NCI-H2227 (cell line): ENCODE results near the gene TRIM16.
"Not testable (repeated sequence)": the region's sequence is repeated elsewhere in the genome, so short reads cannot be mapped to it uniquely, and the experiment has no call there.

Experiments used
- DNase-seq: peaks from one replicate; lab custom pipeline; 2025; ENCODE audit not compliant: unreplicated experiment; lab: John Stamatoyannopoulos, UW

TRIM16 gene

DNA sequence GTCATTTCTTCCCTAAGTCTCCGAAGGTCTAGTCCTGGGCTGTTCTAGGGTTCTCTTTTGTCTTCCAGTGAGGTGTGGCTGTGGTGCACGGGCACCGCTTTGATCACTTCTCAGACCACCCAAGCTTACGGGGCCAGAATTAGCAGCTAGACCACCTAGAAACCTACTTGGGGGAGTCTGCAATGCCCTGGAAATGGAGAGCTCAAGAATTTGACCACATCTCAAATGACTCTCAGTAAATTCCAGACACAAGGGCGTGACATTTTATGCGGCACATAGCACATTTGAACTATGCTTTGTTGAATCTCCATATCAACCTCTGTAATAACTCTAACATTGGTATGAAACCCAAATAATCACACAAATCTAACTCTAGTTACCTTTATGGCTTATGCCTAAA is 24.9 kb downstream of the TRIM16 start:
- no peak for DNase-seq

- DNase-seq: no peak
These were observed 25.8 kb downstream of the TRIM16 start for GRCh38 chr17:15658296-15658695.

DNA sequence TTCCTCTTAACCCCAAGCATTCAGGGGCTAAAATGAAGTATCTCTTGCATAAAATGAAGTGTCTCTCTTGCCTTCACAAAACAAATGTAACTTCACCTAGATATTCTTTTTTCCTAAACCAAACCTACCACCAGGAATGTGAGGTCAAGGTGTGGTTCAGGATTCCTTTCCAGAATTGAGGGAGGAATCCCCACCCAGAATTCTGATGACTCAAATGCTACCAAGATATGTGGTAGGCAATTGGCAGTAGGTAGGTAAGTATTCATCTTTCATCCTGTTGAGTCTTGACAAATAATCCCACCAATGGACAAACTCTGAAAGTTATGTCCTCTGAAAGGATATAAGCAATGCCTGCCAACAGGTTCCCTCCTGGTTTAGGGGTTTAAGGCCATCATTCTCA is 26.2 kb downstream of the TRIM16 start:
- DNase-seq: no peak

- no peak for DNase-seq
These were observed 29.1 kb downstream of the TRIM16 start for GRCh38 chr17:15654886-15655561.

- DNase-seq: not testable (repeated sequence)
These were observed 29.7 kb downstream of the TRIM16 start for GRCh38 chr17:15654401-15654800.

GRCh38 chr17:15652960-15653359 is 31.2 kb downstream of the TRIM16 start:
- DNase-seq: no peak

DNA sequence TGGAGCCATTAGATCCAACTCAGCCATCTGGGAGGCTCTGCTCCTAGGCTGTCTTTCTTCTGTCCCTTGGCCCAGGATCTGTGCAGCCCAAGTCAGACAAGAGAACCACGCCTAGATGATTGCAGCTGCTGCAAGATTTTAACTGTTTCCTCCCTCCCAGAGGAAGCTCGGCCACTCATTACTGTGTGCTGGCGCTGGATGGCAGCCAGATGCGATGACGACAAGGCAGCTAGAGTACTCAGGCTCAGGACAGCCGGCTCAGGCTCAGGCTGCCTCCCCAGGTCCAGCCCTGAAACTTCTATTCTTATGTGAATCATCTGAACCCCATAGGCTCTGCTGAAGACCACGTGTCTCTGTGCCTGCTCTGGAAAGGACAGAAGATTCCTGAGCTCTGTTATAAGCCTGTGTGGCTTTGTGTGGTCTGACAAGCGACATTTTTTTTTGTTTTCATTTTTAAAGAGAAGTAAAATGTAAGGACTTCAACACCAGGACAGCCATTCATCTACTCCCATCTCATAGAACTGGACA is 32.5 kb downstream of the TRIM16 start:
- DNase-seq: peak; percentile 92

- peak; percentile 32 for DNase-seq
These were observed 33.1 kb downstream of the TRIM16 start for GRCh38 chr17:15650741-15651582.

DNA sequence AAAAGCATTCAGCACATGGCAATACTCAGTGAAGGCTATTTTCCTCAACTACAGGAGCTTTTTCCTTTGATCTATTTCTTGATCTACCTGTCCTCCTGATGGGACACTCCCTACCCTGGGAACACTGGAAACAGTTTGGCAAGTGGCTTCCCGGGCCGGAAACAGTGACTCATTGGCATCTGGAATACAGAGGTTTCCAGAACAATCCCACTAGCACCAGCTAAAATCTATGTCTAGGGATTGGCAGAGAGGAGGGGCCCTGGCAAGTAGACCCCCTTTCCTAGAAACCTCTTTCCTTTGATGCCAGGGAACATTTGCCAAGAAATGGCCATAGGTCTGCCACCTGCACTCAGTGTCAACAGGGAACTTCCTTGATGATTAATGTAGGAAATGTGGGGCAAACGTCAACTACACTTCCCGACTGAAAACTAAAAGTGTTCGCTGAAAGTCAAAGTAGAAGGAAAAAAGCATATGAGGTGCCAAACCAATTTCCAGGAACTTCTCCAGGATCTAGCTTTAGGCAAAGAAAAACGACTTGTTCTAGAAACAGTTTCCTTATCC is 34.2 kb downstream of the TRIM16 start:
- no peak for DNase-seq

DNA sequence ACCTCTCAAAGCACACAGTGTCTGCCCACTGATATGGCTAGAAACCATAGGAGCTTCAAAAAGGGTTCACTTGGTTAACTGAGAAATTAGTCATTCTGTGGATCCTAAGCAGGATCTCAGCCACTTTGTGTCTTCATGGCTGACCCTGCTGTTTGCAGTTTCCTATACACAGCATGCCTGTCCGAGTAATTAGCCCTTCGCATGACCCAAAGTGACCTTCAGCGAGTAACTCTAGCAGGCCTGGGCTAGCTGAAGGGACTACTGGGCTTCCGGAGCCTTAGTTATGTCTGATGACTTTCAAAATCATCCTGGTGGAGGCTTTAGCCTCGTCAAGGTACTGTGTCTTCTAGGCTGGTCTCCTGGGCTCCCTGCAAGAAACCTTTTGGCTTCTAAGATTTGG is 35.7 kb downstream of the TRIM16 start:
- no peak for DNase-seq

- not testable (repeated sequence) for DNase-seq
These were observed 38.2 kb downstream of the TRIM16 start for GRCh38 chr17:15645942-15646312.

- DNase-seq: peak; percentile 32
These were observed 38.8 kb downstream of the TRIM16 start for GRCh38 chr17:15645099-15645941.

GRCh38 chr17:15642505-15643251 is 41.4 kb downstream of the TRIM16 start:
- not testable (repeated sequence) for DNase-seq

DNA sequence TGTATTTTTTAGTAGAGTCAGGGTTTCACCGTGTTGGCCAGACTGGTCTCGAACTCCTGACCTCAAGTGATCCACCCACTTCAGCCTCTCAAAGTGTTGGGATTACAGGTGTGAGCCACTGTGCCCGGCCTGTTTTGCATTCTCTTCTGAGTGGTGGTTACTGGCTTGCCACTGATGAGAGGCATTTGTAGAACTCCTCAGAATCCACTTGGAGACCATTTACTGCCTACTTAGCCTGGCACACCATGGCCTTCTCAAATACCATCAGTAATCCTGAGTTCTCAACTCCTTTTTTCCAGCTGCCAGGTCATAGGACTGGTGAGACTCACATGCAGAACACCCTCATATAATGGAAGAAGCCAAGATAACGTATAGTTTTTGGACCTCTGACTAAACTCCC is 42.1 kb downstream of the TRIM16 start:
- DNase-seq: not testable (repeated sequence)

DNA sequence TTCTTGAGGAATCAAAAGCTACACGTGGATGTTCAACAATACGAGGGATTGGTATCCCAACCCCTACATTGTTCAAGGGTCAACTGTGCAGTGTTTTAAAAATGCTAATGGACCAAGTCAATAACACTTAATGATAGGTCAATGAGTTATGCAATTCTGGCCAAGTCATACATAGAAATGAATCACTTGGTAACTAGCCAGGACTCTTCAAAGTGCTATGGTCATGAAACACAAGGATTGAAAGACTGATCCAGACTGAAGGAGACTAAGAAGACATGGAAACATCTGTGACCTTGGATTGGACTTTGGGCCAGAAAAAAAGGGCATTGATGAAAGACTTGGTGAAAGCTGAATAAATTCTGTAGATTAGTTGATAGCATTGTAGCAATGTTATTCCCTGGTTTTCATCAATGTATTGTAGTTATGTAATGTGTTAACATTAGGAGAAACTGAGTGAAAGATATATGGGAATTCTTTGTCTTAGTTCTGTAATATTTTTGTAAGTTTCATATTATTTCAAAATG is 53.1 kb downstream of the TRIM16 start:
- not testable (repeated sequence) for DNase-seq

DNA sequence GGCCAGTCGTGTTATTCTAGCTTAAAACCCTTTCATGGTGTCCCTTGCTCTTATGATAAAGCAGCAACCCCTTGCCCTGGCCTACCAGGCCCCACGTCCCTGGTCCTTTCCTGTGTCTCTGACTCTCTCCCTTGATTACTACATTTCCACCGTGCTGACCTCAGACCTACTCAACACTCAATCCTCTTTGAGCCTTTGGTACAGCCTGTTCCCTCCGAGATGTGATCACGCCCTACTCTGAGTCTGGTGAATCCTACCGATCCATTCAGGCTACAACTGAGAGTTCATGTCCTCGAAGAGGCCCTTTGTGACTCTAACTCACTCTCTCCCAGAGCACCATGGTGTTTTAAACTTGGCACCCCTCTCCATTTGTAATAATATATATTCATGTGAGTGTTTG is 54.1 kb downstream of the TRIM16 start:
- not testable (repeated sequence) for DNase-seq

GRCh38 chr17:15623661-15624209 is 60.4 kb downstream of the TRIM16 start:
- DNase-seq: not testable (repeated sequence)

- DNase-seq: not testable (repeated sequence)
These were observed 60.9 kb downstream of the TRIM16 start for GRCh38 chr17:15623255-15623654.

DNA sequence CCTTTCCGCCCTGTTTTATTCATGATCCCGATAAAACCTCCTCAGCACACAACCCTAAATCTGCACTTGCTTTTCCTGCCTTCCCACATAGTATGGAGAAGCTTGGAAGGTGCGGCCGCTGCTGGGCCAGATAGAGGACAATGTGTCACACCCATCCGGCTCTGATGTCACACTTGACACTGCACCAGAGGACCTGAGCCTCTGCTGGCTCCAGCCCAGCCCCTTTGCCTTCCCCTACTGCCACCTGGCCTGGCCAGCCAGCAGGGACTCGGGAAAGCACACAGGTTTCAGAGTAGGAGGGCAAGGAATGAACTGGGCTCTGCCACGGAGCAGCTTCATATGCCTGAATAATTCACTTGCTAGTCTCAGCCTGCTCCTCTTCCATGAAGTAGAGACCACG is 62.0 kb downstream of the TRIM16 start:
- DNase-seq: not testable (repeated sequence)
